Stimulated activated CD8-positive, alpha-beta memory T cell treated with anti-CD3 and anti-CD28 coated beads, Interleukin-2, amount 100 ng/mL, for 48 hours (primary cell): ENCODE measurements around the gene UBL7.
"Not testable (repeated sequence)": the region's sequence is repeated elsewhere in the genome, so short reads cannot be mapped to it uniquely, and the experiment has no call there.

Source experiments
- DNase-seq, 2 donors: peaks; one replicate each; pipeline ENCODE4 v3.0.0-alpha.2; 2020; ENCODE audit warnings: low read depth in 2 of 2

The UBL7 gene

DNA sequence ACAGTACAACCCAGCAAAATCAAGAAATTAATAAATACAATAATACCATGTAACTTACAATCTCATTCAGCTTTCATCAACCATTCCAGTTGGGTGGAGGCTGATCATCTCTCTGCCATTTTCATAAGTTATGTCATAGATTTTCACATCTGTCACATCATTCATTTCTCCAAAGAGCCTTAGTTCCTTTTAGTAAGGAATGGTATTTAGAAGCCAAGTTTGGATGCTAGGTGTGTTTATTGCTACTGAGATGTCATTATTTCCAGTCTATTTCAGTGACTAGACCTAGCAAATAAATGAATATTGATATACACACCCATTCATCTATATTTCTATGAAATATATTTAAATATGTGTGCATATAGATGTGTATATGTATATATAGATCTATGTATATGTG, 2.7 kb upstream of the UBL7 start:
- no peak for DNase-seq

DNA sequence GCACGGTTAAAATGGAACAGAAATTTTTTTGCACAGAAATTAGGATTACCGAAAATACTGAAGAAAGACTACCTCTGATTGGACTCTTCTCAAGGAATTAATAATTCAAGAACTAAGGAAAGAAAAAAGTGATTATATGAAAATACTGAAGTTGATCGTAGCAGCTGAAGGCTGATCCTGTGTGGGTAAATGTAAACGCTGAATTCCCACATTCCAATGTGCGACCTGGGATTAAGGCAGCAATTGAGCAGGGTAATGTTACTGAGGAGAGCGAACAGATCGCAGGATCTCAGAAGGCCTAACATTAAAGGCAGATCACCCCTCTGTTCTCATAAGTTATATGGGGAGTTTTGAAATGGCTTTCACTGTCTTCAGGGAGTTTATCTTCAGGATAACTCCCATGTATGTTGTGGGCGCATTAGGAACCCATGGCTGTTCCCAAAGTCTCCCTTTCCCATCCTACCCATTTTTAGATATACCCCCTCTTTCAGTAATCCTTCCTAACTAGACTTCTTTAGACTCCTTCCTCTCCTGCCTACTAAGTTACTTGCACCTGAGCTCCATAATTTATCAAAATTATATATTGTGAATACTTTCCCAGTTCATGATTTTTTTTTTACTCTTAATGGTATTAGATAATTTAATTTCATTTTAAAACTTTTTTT, 1.0 kb upstream of the UBL7 start:
- no peak for DNase-seq

DNA sequence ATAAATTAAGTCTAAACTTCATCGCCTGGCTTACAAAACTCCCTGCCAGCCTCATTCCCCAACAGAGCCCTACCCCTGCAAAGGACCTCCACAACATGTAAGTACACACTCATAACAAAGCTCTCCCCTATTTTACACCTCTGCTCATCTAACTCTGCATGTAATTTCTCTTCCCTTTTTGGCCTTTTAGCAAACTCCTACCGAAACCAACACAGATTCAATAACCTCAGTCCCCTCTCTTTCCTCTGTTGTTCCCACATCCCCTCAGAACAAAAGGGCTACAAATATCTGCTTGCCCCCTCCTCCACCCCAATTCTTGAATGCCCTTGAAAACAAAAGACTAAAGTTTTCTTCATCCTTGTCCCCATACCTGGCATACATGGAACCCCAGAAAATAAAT, 662 bp downstream of the UBL7 start:
- DNase-seq = no peak

DNA sequence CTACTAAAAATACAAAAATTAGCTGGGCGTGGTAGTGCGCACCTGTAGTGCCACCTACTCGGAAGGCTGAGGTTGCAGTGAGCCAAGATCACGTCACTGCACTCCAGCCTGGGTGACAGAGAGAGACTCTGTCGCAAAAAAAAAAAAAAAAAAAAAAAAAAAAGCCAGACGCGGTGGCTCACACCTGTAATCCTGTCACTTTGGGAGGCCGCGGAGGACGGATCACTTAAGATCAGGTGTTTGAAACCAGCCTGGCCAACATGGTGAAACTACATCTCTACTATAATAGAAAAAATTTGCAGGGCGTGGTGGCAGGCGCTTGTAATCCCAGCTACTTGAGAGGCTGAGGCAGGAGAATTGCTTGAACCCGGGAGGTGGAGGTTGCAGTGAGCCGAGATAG, 1.2 kb downstream of the UBL7 start:
- not testable (repeated sequence) for DNase-seq

DNA sequence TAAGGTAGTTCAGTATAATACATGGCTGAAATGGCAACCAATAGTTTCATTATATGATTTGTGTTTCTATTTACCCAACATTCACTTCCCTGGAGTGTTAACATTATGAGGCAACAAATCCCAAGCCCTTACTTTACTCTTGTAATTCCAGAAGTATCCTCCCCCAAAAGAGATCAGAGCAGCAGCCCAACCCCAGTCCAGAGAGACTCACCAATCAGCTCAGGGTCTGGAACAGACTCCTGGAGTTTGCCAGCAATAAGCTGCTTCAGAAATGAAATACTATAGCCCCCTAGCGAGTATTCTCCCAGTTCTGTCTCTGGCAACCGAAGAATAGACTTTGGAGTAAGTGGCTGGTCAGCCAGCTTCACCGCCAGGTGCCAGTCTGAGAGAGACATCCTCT, 2.5 kb downstream of the UBL7 start:
- no peak for DNase-seq

DNA sequence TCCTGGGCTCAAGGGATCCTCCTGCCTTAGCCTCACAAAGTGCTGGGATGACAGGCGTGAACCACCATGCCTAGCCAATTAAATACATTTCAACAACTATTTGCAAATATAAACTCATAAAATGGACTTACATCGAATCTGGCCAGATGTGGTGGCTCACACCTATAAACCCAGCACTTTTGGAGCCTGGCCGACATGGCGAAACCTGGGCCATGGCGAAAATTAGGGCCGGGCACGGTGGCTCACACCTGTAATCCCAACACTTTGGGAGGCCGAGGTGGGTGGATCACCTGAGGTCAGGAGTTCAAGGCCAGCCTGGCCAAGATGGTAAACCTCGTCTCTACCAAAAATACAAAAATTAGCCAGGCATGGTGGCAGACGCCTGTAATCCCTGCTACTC, 3.9 kb downstream of the UBL7 start:
- DNase-seq = not testable (repeated sequence)

DNA sequence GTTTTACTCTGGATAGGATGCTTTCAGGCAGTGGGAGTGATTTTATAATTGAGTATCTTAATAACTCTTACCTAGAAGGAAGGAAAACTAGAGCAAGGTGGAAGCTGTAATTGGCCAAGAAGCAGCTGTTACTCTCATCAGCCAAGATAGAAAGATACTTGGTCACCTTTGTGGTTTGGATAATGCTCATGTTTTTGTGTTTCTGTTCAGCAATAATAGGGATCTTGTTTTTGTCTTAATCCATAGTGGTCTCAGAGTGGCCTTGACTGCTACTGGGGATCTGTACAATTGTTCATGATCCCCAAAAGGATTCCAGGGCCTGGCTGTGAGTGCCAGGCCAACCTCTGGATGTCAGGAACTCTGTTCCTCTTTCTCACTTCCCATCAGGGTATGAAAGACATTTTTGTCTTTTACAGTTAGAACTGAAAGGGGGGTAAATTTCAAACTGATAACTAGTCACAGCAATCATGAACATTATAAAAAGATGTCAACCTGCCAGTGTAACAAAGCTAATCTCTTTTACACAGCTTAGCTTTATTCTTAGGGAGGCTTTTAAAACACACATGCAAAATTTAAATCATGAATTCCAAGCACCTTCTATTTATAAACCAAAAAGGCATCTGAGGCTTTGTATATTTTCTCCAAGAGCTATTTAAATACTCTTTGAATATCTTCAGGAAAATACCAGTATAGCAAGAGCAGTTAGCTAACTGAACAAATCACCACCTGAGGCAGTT, 6.0 kb downstream of the UBL7 start:
- DNase-seq = no peak

DNA sequence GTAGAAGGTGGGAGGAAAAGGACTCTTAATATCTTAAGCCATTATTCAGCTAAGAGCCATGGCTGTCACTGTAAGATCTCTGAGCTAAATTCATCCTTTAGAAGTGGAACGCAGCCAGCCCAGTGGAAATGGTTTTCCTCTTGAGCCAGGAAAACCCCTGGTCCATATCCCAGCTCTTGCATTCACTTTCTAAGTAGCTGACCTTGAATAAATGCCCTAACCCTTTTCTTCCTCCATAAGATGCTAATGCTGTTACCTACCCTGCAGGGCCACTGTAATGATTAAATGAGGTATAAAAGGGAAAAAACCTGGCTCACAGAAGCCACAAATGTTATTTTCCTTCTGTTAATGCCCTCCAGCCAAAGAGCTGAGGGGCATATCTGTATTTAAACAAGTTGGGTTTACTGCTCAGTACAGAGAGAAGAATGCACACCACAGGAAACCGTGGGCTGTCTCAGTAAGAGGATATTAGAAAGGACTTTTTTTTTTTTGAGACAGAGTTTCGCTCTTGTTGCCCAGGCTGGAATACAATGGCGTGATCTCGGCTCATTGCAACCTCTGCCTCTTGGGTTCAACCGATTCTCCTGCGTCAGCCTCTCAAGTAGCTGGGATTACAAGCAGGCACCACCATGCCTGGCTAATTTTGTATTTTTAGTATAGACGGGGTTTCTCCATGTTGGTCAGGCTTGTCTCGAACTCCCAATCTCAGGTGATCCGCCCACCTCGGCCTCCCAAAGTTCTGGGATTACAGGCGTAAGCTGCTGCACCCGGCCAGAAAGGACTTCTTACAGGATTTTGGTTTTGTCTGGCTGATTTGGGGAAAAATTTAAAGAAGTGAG, 6.8 kb downstream of the UBL7 start:
- no peak for DNase-seq

DNA sequence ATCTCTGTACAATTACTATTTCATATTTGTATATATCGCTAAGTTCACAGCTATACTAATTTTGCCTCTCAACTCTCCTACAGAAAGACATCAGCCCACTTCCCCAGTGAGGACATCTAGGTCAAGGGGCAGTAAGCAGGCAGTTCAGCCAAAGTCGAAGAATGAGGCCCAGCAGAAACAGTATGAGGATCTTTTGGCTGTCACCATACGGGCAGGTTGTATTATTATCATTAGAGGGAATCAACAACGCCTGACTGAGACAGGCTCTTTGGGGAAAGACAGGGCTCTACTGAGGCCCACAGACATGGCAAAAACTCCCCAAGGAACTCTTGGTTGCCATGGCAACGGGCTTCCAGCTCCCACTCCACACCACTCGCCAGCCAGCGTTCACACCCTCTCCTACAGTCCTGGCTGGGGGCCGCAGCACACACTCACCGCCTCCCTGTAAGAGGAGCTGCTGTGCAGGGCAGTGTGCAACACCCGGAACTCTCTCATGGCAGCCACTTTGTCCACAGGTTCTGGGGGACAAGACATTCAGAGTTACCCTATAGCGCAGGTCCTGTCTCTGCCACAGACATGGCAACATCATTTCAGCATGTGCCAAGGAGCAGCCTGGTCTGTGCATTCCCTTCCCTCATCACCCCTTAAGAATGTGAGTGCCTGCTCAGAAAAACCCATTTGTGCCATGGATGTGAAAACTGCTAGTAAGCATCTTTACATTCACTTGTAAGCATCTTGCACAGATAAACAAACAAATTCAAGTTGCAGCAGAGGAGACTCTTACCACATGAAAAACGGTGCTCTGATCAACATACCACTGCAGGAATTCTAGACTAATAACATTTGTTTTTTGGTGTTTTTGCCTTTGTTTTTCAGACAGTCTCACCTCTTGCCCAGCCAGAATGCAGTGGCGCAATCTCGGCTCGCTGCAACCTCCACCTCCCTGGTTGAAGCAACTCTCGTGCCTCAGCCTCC, 8.8 kb downstream of the UBL7 start:
- DNase-seq = no peak

DNA sequence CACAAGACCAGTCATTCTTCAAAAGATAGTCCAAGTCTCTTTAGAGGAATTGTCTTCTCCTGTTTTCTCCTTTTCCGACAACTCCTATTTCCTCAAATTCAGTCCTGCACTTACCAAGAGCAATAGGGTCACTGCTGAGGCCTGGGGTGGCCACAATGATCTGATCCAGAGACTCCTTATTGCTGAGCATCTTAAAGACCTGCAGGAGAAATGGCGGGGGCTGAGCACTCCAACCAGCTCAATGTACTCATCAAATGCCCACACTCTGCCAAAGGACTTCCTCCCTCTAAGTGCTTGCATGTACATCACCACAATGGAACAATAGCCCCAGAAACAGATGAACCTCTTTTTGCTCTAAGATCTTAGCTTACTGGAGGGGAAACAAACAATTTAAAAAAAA, 9.6 kb downstream of the UBL7 start:
- DNase-seq = no peak

DNA sequence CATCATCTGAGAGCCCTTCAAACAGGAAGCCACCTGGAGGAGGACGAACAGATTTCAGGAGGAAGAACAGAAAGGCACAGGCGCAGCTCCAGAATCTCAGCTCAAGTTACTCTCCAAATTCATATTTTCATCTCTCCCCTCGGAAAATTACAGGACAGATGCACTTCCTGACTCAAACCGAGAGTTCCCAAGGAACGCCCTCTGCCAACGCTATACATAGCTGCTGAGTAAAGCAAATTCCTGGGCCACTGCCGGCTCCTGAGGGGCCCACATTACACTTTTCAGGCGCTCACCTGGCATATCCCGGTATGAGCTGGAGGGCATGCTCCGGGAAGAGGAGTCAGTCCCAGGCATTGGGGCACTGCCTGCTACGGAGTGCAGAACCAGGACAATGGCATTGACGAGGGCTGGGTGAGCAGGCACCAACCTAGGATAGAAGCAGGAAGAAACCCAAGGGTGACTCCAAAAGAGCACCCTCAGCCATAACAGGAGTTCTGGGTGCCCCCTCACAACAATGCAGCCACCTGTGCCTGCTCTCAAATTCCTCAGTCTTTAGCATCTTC, 11.2 kb downstream of the UBL7 start:
- DNase-seq = no peak

DNA sequence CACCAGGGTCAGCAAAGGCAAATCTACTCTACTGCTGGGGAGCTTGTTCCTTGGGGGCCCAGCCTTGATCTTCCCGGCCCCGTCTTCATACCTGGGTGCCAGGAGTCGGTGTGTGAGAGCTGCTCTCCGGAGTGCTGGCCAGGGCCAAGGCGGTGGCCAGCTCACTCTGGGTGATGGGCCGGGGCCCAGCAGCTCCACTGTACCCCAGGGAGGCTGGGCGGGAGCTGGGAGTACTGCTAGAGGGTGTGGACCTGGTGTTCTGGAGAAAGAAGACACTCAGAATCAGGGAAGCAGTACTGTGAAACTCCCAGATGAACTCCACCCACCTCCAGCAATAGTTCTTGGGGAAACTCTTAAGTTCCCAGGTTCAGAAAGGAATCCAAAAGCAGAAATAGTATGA, 11.9 kb downstream of the UBL7 start:
- no peak for DNase-seq

DNA sequence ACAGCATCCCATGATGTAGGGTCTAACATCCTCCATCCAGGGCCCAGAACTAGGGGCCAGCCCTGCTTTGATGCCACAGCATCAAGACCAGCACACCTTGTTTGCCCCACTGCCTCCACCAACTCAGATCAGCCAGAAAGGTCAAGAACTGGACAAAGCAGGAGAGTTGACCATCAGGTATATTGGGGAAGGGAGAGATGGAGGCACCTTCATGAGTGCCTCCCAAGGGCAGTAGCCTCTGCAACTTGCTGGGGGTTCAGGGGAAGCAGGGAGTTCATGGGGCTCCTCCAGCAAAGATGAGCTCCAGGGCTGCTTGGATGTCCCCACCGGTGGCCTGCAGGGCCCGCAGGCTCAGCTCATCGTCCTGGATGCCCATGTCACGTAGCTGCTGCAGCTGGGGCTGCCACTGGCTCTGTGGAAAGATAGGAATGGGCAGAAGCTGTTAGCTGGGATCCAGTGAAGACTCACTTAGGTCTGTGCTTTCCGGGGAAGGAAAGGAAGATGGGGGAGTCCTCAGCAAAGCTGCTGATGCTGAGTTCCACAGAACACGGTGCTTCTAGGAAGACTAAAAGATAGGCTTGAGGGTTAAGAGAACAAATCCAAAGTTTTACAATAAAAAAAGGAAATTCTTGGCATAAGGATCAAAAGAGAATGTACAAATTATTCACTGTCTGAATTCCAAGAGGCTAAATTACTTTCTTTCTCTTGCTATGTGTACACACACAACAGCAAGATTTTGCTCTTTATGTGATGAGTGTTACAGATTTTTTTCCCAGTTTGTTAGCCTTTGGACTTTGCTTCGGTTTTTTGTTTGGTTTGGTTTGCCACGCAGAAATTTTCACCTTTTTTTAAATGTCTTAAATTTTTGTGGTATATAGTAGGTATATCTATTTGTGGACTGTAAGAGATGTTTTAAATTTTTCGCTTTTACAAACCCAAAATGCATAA, 14.9 kb downstream of the UBL7 start:
- DNase-seq = no peak

DNA sequence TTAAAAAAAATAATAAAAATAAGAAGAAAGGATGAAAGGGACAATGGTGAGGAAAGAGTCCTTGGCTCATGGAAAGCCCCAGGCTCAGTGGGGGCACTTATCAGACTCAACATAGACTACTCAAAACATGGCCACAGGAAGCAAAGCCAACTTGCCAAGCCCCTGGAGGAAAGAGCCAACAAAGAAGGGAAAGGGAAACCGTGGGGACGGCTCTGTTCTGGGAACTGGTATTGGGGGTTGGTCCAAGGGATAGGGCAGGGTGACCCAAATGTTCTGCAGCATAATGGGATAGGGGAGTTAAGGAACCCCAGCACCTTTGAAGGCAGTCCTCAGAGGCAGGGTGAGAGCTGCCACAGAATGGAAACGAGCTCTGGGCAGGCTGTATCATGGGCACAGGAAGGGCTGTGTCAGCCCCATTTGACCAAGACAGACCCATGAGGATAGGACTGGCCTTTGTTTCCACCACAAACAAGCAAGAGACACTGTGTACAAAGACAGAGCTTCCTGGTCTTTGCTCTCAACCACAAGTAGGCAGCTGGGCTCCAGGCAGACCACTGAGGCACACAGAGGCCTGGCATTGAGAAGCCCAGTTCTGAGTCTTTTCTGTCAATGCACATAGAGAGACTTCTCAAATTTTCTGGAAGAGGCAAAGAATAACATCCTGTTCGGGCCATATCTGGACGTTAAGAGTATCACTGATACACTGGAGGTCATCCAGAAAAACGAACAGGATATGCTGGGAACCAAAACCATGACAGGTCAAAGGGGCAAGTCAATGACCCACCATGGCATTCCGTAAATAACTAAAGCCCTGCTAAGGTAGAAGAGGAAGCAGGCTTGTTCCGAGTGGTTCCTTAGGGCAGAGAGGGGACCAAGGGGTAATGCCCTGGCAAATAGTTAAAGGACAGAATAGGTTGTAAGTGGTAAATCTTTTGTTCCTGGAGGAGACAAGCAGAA, 16.6 kb downstream of the UBL7 start:
- DNase-seq = no peak

DNA sequence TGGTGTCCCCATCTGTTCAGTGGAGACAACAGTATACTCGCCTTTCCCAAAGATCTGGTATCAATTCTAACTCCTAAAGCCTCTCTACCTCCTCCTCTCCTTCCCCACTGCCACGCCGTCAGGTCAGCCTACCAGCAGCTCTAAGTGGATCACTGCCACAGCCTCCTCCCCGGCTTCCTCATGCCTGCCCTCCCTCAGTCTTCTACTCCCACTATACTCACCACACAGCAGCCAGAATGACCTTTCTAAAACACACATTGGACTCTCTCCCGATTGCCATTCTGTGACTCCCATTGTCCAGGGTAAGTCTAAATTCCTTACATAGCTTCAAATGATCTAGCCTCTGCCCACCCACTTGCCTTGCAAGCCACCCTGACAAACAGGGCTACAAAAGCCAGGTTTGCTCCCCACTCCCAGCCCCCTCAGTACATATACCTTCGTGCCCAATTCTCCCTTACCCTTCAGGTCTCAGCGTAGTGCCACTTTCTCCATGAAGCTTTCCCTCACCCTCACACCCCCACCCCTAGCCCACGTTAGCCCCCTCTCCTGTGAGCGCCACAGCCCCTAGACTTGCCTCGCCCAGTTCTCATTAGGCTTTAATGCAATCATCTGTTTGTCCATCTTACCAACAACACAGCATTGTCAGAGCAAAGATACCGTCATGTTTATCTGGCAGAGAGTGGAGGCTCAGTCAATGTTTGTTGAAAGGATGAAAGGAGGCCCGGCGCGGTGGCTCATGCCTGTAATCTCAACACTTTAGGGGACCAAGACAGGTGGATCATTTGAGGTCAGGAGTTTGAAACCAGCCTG, 17.7 kb downstream of the UBL7 start:
- DNase-seq = no peak

DNA sequence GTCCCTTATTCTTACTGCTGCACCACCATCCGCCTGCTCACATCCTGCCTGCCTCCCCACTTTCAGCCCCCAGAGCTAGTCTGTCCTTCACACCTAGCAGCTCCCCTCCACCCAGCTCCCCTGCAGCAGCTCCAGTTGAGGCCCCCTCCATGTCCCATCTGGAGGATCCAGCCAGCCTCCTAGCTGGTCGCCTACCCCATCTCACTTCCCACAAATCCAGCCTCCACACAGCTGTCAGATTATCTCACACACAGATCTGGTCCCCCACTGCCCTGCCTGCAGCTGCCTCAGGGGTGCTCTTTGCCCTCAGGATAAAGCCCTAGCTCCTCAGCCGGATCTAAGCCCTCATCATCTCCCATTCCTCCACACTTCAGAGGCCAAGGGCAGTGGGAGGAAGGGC, 18.4 kb downstream of the UBL7 start:
- no peak for DNase-seq

DNA sequence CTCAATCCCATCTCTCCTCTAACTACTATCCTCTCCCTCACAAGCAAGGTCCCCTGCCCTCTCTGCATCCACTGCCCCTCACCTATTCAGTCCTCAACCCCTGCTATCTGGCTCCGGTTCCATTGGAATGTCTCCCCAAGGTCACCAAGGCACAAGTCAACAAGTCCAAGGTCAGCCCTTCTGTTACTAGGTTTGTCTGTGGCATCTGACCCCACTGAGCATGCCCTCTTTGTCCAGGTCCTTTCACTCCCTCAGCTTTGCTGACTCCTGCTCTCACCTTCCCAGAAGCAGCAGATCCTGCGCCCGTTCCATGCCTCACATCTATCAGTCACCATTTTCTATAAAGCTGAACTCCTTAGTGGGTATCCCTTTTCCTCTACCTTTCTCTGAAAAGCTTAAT, 18.9 kb downstream of the UBL7 start:
- DNase-seq = no peak
